ENCODE data around the gene LAG3.

The LAG3 gene

GRCh38 chr12:6772331-6772695 is at the start of gene LAG3:
TSS of gene LAG3 (plus strand) at chr12:6772520. CDS start at chr12:6772853, 333 bp downstream.
- no peak for TF ChIP-seq CTCF (IDR thresholded peaks at IDR 0.05)

GRCh38 chr12:6722863-6723262 is 49.5 kb upstream of the LAG3 start:
- no peak for TF ChIP-seq CTCF (IDR thresholded peaks at IDR 0.05)

GRCh38 chr12:6723607-6724408 is 48.5 kb upstream of the LAG3 start, which contains the start of gene COPS7A:
TSS of gene COPS7A (plus strand) at chr12:6724046. CDS start at chr12:6724657, 611 bp downstream.
- no peak for TF ChIP-seq CTCF (IDR thresholded peaks at IDR 0.05)

DNA sequence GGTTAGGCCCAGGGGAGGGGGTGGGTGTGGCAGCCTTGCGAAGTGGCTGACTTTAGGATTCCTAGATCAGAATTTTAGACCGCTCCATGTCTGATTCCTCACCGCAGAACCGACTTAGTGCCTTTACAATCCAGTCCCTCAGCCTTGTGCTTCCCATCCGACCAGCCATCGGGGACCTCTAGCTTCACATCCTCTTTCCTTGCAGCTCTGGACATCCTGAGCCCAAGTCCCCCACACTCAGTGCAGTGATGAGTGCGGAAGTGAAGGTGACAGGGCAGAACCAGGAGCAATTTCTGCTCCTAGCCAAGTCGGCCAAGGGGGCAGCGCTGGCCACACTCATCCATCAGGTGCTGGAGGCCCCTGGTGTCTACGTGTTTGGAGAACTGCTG is 47.9 kb upstream of the LAG3 start:
- TF ChIP-seq CTCF (IDR thresholded peaks at IDR 0.05): no peak

GRCh38 chr12:6725350-6725749 is 47.0 kb upstream of the LAG3 start:
- no peak for TF ChIP-seq CTCF (IDR thresholded peaks at IDR 0.05)

GRCh38 chr12:6729186-6729585 is 43.1 kb upstream of the LAG3 start:
- TF ChIP-seq CTCF (IDR thresholded peaks at IDR 0.05): no peak

DNA sequence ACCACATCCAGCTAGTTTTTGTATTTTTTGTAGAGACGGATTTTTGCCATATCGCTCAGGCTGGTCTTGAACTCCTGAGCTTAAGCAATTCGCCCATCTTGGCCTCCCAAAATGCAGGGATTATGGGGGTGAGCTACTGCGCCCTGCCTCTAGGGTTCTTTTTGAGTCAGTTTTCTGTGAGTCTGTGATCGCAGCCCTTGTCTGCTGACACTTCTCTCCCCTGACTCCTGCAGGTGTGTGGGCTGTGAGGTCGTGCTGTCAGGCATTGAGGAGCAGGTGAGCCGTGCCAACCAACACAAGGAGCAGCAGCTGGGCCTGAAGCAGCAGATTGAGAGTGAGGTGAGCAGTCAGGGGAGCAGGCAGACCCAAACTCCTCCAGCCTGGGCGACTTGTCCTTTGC is 42.2 kb upstream of the LAG3 start:
- TF ChIP-seq CTCF (IDR thresholded peaks at IDR 0.05): no peak

All from LNCAP (cell line).